ENCODE measurements around the gene INIP.

INIP gene

DNA sequence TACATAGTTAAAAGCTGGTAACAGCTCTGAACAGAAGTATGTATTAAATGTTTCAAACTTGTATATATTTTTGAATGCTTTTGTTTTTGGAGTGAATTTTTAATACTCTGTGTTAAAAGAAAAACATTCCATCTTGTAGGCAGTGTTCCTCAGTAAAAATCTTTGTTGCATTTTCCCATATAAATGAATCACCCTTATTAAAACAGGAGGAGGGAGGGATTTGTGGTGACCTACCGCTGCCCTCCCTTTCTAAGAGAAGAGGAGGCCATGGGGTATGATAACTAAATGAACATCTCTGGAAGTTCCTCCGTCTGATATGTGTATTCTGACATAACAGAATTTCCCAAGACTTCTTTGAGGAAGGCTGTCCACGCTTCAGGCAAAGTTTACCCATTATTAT lies 53.4 kb downstream of the INIP start:
- H3K27me3 ChIP-seq (ENCODE audit: control insufficient read depth in 1 of 2, insufficient read depth in 2 of 2, low read length in 2 of 2): no peaks in the 10 kb centered on the region
- no peaks in the 10 kb centered on the region for H3K4me1 ChIP-seq (ENCODE audit: insufficient read depth, low read length)

DNA sequence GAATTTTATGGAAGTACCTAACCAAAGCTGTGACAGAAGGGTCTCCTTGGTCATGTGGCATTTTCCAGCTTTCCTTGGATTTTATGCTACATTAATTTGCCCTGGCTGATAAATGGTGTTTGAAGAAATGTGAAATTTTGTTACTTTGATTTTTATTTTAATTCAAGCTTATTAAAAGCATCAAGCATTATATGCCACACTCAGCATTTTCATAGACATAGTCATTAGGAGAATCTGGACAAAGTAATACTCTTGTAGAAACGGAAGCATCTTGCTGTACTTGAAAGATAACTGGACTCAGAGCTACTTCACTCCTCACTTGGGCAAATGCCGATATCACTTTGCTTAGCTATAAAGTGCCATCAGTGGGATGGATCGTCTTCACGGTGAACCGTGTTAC lies 54.2 kb downstream of the INIP start:
- Histone ChIP-seq H3K36me3 (ENCODE audit: insufficient read depth, low read length) (no peaks in the 10 kb centered on the region), H3K4me3 (ENCODE audit: low read depth in 1 of 2, low read length in 2 of 2) (no peak overlapping the region), H3K27me3 (ENCODE audit: control insufficient read depth in 1 of 2, insufficient read depth in 2 of 2, low read length in 2 of 2) (no peaks in the 10 kb centered on the region), H3K9me3 (ENCODE audit: low read length) (no peaks in the 10 kb centered on the region), H3K9ac (ENCODE audit: low read length) (no peak overlapping the region), H3K27ac (ENCODE audit: low read depth, low read length) (no peak overlapping the region), H3K4me1 (ENCODE audit: insufficient read depth, low read length) (no peaks in the 10 kb centered on the region)

More for the DNA sequence above, 53.4 kb downstream of the INIP start:
- Histone ChIP-seq H3K9ac (ENCODE audit: low read length) (no peak overlapping the region), H3K9me3 (ENCODE audit: low read length) (no peaks in the 10 kb centered on the region), H3K4me3 (ENCODE audit: low read depth in 1 of 2, low read length in 2 of 2) (no peak overlapping the region), H3K27ac (ENCODE audit: low read depth, low read length) (no peak overlapping the region), H3K36me3 (ENCODE audit: insufficient read depth, low read length) (no peaks in the 10 kb centered on the region)

DNA sequence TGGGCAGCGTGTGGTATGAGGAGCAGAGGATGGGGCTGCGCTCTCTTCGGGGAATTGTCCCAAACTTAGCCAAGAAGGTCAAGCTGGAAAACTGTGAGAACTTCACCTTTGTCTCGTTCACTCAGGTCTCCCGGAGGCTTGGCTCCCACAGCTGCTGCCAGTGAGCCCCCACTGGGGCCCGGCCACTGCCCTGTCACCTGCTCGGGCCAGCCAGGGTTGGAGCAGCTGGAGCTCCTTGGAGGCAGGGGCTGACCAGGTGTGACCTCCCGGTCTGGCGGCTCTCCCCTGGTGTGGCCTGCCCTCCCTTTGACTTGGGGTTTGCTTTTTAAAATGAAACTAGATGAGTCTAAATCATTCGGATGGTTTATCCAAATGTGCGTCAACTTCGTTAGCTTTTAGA lies 58.0 kb downstream of the INIP start:
- H3K27me3 ChIP-seq (ENCODE audit: control insufficient read depth in 1 of 2, insufficient read depth in 2 of 2, low read length in 2 of 2): no peaks in the 10 kb centered on the region

DNA sequence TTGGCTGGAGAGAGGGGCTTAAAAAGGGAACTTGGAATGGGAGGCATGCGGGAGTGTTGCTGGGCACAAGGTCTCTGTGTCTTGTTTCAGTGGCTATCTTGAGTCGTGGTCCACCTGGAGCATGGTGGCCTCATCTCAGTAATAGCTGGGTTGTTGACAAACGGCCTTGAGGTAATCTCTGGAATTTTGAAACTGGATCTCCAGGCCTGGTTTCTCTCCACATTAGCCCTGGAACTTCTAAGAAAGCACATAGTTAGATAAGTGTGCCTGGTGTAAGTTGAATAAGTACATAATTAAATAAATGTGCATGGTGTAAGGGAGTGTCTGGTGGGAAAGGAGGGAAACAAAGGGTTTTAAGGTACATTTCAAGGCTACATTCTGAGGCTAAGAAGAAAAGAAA lies 62.2 kb downstream of the INIP start:
- Histone ChIP-seq H3K9ac (ENCODE audit: low read length) (no peak overlapping the region), H3K4me1 (ENCODE audit: insufficient read depth, low read length) (no peaks in the 10 kb centered on the region), H3K27ac (ENCODE audit: low read depth, low read length) (no peak overlapping the region), H3K4me3 (ENCODE audit: low read depth in 1 of 2, low read length in 2 of 2) (no peak overlapping the region), H3K9me3 (ENCODE audit: low read length) (no peaks in the 10 kb centered on the region), H3K27me3 (ENCODE audit: control insufficient read depth in 1 of 2, insufficient read depth in 2 of 2, low read length in 2 of 2) (no peaks in the 10 kb centered on the region), H3K36me3 (ENCODE audit: insufficient read depth, low read length) (no peaks in the 10 kb centered on the region)

More for the DNA sequence above, 58.0 kb downstream of the INIP start:
- no peak overlapping the region for H3K9ac ChIP-seq (ENCODE audit: low read length)
- H3K27ac ChIP-seq (ENCODE audit: low read depth, low read length): no peak overlapping the region
- no peaks in the 10 kb centered on the region for H3K9me3 ChIP-seq (ENCODE audit: low read length)
- no peaks in the 10 kb centered on the region for H3K4me1 ChIP-seq (ENCODE audit: insufficient read depth, low read length)
- no peaks in the 10 kb centered on the region for H3K36me3 ChIP-seq (ENCODE audit: insufficient read depth, low read length)
- no peak overlapping the region for H3K4me3 ChIP-seq (ENCODE audit: low read depth in 1 of 2, low read length in 2 of 2)

DNA sequence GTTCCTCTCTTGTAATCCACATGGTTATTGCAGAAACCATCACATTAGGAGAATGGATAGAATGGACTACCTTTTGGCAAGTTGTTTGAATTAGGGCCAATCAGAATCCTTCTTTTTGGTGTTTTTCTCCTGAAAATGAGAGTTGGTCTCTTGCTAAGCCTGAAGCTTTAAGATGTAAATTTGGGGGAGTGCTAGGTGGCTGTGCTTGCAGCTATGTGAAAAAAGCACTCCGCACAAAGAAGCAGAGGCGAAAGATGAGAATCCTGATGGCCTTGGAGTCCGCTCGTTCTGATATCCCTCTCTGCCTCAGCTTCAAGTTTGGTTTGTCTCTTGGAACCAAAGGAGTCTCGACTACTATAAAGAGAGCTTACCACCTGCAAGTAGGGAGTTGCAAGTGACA lies 63.6 kb downstream of the INIP start:
- Histone ChIP-seq H3K36me3 (ENCODE audit: insufficient read depth, low read length) (no peaks in the 10 kb centered on the region), H3K9me3 (ENCODE audit: low read length) (no peaks in the 10 kb centered on the region), H3K9ac (ENCODE audit: low read length) (no peak overlapping the region), H3K4me1 (ENCODE audit: insufficient read depth, low read length) (no peaks in the 10 kb centered on the region), H3K27me3 (ENCODE audit: control insufficient read depth in 1 of 2, insufficient read depth in 2 of 2, low read length in 2 of 2) (no peaks in the 10 kb centered on the region), H3K27ac (ENCODE audit: low read depth, low read length) (no peak overlapping the region), H3K4me3 (ENCODE audit: low read depth in 1 of 2, low read length in 2 of 2) (no peak overlapping the region)

DNA sequence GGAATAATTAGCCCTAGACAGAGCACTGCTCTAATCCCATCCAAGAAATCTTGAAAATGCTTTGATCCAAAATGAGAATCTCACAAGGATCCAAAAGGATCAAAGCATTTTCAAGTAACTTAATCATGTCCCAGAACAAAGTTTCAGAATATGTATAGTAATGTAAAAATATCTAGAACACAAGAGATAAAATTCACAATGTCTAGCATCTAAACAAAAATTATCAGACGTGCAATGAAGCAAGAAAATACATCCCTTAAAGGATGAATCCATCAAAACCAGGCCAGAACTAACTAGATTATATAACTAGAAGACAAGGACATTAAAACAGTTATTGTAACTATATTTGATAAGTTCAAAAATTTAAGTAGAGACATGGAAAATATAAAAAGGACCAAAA lies 69.3 kb downstream of the INIP start:
- Histone ChIP-seq H3K27me3 (ENCODE audit: control insufficient read depth in 1 of 2, insufficient read depth in 2 of 2, low read length in 2 of 2) (no peaks in the 10 kb centered on the region), H3K4me1 (ENCODE audit: insufficient read depth, low read length) (no peaks in the 10 kb centered on the region), H3K9ac (ENCODE audit: low read length) (no peak overlapping the region), H3K27ac (ENCODE audit: low read depth, low read length) (no peak overlapping the region), H3K4me3 (ENCODE audit: low read depth in 1 of 2, low read length in 2 of 2) (no peak overlapping the region), H3K9me3 (ENCODE audit: low read length) (no peaks in the 10 kb centered on the region), H3K36me3 (ENCODE audit: insufficient read depth, low read length) (no peaks in the 10 kb centered on the region)

DNA sequence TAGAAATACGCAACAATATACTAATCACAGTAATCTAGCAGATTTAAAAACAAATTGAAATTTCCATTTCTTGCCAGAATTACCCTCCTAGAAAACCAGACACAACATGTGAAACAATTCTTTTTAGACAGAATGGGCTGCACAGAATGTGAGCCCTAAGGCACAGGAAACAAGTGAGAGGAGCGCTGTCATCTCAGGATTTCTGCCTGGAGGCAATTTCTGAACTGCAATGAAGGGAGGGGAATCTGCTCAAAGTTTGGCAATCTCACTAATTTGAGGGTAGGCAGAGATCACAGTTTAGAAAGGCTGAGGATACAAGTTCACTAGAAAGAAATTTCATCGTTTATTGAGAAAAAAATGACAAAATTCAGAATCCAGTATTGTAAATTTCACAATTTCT lies 70.3 kb downstream of the INIP start:
- Histone ChIP-seq H3K4me1 (ENCODE audit: insufficient read depth, low read length) (no peaks in the 10 kb centered on the region), H3K9ac (ENCODE audit: low read length) (no peak overlapping the region), H3K27me3 (ENCODE audit: control insufficient read depth in 1 of 2, insufficient read depth in 2 of 2, low read length in 2 of 2) (no peaks in the 10 kb centered on the region), H3K36me3 (ENCODE audit: insufficient read depth, low read length) (no peaks in the 10 kb centered on the region), H3K27ac (ENCODE audit: low read depth, low read length) (no peak overlapping the region), H3K9me3 (ENCODE audit: low read length) (no peaks in the 10 kb centered on the region), H3K4me3 (ENCODE audit: low read depth in 1 of 2, low read length in 2 of 2) (no peak overlapping the region)

DNA sequence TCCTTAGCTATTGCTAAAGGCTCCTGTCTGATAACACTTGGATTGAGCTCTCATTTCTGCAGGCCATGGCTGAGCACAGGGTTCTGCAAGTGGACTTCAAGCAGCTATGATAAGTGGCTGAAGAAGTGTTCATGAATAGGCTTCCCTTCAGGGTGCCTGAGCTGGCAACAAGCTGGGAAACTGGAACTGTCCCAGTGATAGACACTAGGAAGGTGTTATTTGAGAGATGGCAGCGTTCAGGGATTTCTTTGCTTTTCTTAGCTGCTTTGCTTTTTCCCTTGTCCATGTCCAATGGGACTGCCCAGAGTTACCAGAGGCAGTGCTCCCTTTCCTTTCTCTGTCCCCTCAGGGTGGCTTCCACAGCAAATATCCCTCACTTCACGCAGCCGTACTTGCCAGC lies 75.8 kb downstream of the INIP start:
- no peaks in the 10 kb centered on the region for H3K36me3 ChIP-seq (ENCODE audit: insufficient read depth, low read length)
- no peaks in the 10 kb centered on the region for H3K27me3 ChIP-seq (ENCODE audit: control insufficient read depth in 1 of 2, insufficient read depth in 2 of 2, low read length in 2 of 2)
- no peaks in the 10 kb centered on the region for H3K4me1 ChIP-seq (ENCODE audit: insufficient read depth, low read length)
- H3K9me3 ChIP-seq (ENCODE audit: low read length): no peaks in the 10 kb centered on the region
- H3K9ac ChIP-seq (ENCODE audit: low read length): no peak overlapping the region
- no peak overlapping the region for H3K4me3 ChIP-seq (ENCODE audit: low read depth in 1 of 2, low read length in 2 of 2)
- no peak overlapping the region for H3K27ac ChIP-seq (ENCODE audit: low read depth, low read length)

DNA sequence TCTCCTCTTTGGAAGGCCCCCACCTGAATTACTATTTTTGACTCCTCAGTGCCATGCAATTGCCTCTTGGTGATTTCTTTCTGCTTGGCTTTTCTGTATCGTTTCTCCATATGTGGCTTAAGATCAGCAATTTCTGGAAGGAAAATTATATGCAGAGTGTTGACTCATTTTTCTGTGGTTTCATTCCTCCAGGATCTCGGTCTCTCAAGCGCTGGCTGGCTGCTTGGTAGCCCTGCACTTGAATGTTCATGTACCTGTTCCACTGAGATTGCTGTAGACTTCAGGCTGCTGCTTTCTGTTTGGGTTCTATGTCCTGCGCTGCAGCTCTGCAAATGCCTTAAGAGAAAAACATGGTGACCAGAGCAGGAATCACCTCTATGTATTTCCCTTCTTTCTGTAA lies 77.6 kb downstream of the INIP start:
- Histone ChIP-seq H3K36me3 (ENCODE audit: insufficient read depth, low read length) (no peaks in the 10 kb centered on the region), H3K4me1 (ENCODE audit: insufficient read depth, low read length) (no peaks in the 10 kb centered on the region), H3K27me3 (ENCODE audit: control insufficient read depth in 1 of 2, insufficient read depth in 2 of 2, low read length in 2 of 2) (no peaks in the 10 kb centered on the region), H3K4me3 (ENCODE audit: low read depth in 1 of 2, low read length in 2 of 2) (no peak overlapping the region), H3K27ac (ENCODE audit: low read depth, low read length) (no peak overlapping the region), H3K9me3 (ENCODE audit: low read length) (no peaks in the 10 kb centered on the region), H3K9ac (ENCODE audit: low read length) (no peak overlapping the region)

Data from muscle layer of colon (tissue), 2 donors.